Prostate gland (tissue), 2 donors: ENCODE measurements around the gene SHROOM3. TPM values are rescaled to one million over a fixed set of nuclear protein-coding genes. Genes with fewer than 3 reads are reported as not detected.

Experiments used
- DNase-seq: peaks from one replicate; pipeline ENCODE4 v3.0.0-alpha.2; 2019; ENCODE audit warnings: low spot score
- H3K27ac ChIP-seq, 2 donors: fragments of 200-600 bp; sonication (generic); 2 replicates each; pipeline ENCODE4 v1.5.1; 2017 to 2019
- H3K27me3 ChIP-seq: fragments of 200-600 bp; sonication (generic); replicated peaks from 2 replicates; pipeline ENCODE4 v1.5.1; 2019; ENCODE audit not compliant: insufficient read depth
- H3K36me3 ChIP-seq, 2 donors: fragments of 200-600 bp; sonication (generic); 1 replicate in 1 of 2; 2 replicates in 1 of 2; pipeline versions ENCODE4 v1.5.1 to v1.8.1; 2017 to 2019
- H3K4me1 ChIP-seq: fragments of 200-600 bp; sonication (generic); replicated peaks from 2 replicates; pipeline ENCODE4 v1.5.1; 2019
- H3K4me3 ChIP-seq, 2 donors: fragments of 200-600 bp; sonication (generic); 2 replicates each; pipeline ENCODE4 v1.5.1; 2017 to 2019
- H3K9me3 ChIP-seq: fragments of 200-600 bp; sonication (generic); 2 replicates; pipeline ENCODE4 v1.5.1; 2017
- CTCF ChIP-seq, 4 experiments: fragments of 200-600 bp in 2 of 4; fragments of 450-650 bp in 2 of 4; sonication (generic) in 2 of 4; IDR thresholded peaks; 1 replicate in 3 of 4; 2 replicates in 1 of 4; pipeline ENCODE4 v1.5.1; 2016 to 2019; ENCODE audit warnings: antibody characterized with exemption in 4 of 4, mild to moderate bottlenecking in 2 of 4, moderate library complexity in 2 of 4
- POLR2A ChIP-seq: fragments of 450-650 bp; IDR thresholded peaks from one replicate; pipeline ENCODE4 v1.6.1; 2016; ENCODE audit warnings: antibody characterized with exemption, mild to moderate bottlenecking
- POLR2AphosphoS5 ChIP-seq: sonication (generic); formaldehyde crosslinking; IDR thresholded peaks from one replicate; pipeline ENCODE4 v1.6.1; 2017; ENCODE audit warnings: antibody characterized with exemption
- WGBS: methylation state at CpG from one replicate; pipeline ENCODE4 v1.1.5; 2018; 5-methylcytosine and 5-hydroxymethylcytosine counted together
- intact Hi-C: fragments of 100-400 bp; cut with DNase I; formaldehyde crosslinking; loops from one replicate; pipeline ENCODE4 v1.14.2; 2022
- total RNA-seq, 2 donors: library from RNA; depleted of rRNA; stranded (reverse); fragments of >200 nt; gene quantifications; one replicate each; pipeline ENCODE4 v1.1.0, GENCODE V29; 2016

The SHROOM3 gene
- total RNA-seq, 2 donors from 2014 or later: 107 to 137 TPM

- no peaks in the 10 kb centered on the region for H3K36me3 ChIP-seq
- no peak overlapping the region for H3K4me3 ChIP-seq
- no peak overlapping the region for H3K27ac ChIP-seq
- no peaks in the 10 kb centered on the region for H3K9me3 ChIP-seq
- DNase-seq: no peak
- no peaks in the 10 kb centered on the region for H3K4me1 ChIP-seq
- no peaks in the 10 kb centered on the region for H3K27me3 ChIP-seq
- intact Hi-C loops: no loop called here
- TF ChIP-seq POLR2A (no peak), CTCF (IDR thresholded peaks at IDR 0.05) (no peak), POLR2AphosphoS5 (no peak)
- 86% methylated on average over 1 of the region's 1 CpG for WGBS
Measured at GRCh38 chr4:76790377-76790776, 355.3 kb downstream of the SHROOM3 start.

DNA sequence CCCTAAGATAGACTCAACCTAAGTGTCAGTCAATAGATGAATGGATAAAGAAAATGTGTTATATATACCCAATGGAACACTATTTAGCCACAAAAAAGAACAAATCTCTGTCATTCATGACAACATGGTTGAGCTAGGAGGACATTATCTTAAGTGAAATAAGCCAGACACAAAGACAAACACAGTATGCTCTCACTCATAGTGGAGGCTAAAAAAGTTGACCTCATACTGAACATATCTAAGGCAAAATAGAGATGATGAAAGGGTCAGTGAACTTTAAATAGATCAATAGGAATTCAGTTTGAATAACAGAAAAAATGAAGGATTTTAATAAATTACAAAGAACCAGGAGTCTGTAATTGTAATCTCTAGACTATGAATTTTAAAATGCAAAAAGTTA lies 356.4 kb downstream of the SHROOM3 start:
- TF ChIP-seq POLR2A: no peak
- TF ChIP-seq CTCF (IDR thresholded peaks at IDR 0.05): no peak
- TF ChIP-seq POLR2AphosphoS5: no peak
- no peaks in the 10 kb centered on the region for H3K36me3 ChIP-seq
- H3K4me1 ChIP-seq: no peaks in the 10 kb centered on the region
- no peak overlapping the region for H3K27ac ChIP-seq
- intact Hi-C loops: no loop called here
- DNase-seq: no peak
- H3K4me3 ChIP-seq: no peak overlapping the region
- H3K9me3 ChIP-seq: no peaks in the 10 kb centered on the region
- H3K27me3 ChIP-seq: no peaks in the 10 kb centered on the region

- DNase-seq: no peak
- intact Hi-C loops: no loop called here
- TF ChIP-seq POLR2A (no peak), POLR2AphosphoS5 (no peak), CTCF (IDR thresholded peaks at IDR 0.05) (no peak)
- no peak overlapping the region for H3K27ac ChIP-seq
- H3K4me3 ChIP-seq: no peak overlapping the region
- no peaks in the 10 kb centered on the region for H3K27me3 ChIP-seq
- H3K36me3 ChIP-seq: no peaks in the 10 kb centered on the region
- no peaks in the 10 kb centered on the region for H3K9me3 ChIP-seq
- no peaks in the 10 kb centered on the region for H3K4me1 ChIP-seq
Measured at GRCh38 chr4:76792418-76792817, 357.4 kb downstream of the SHROOM3 start.

DNA sequence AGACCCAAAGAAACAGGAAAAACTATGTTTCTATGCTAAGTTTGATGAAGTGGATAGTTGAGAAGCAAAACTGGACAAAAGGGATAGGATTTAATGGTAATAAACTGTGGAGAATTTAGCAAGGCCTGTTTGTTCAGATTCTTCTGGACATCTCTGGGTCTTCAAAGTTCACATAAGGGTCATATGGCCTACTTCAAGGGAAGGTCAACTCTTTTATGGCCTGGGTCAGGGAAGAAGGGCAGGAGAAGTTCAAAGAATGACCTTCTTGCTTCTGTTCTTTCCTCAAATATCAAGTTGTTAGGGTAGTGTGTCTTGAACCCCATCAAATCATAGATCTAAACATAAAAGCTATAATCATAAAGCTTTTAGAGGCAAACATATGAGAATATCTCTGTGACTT lies 360.2 kb downstream of the SHROOM3 start:
- Histone ChIP-seq H3K27ac (no peak overlapping the region), H3K36me3 (no peaks in the 10 kb centered on the region), H3K4me1 (no peaks in the 10 kb centered on the region), H3K9me3 (no peaks in the 10 kb centered on the region), H3K4me3 (no peak overlapping the region), H3K27me3 (no peaks in the 10 kb centered on the region)
- no peak for TF ChIP-seq POLR2AphosphoS5
- no peak for TF ChIP-seq POLR2A
- TF ChIP-seq CTCF (IDR thresholded peaks at IDR 0.05): no peak
- intact Hi-C loops: no loop called here
- DNase-seq: no peak

DNA sequence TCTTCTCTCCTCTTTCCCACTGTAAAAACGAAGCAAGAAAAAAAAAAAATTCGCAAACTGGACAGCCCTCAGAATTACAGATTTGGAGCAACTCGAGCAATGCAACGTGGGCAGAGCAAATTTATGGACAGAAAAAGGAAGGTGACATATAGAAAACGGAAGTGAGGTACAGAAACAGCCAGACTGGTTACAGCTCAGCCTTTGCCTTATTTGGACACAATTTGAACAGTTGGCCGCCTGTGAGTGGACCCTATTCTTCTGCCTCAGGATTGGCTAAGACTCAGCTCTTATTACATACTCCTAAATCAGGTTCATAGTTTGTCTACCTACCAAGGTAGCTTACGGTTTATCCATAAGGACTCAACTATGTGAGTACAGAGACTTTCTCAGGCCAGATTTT lies 364.1 kb downstream of the SHROOM3 start:
- H3K27ac ChIP-seq: no peak overlapping the region
- H3K36me3 ChIP-seq: no peaks in the 10 kb centered on the region
- intact Hi-C loops: no loop called here
- no peak overlapping the region for H3K4me3 ChIP-seq
- no peaks in the 10 kb centered on the region for H3K4me1 ChIP-seq
- H3K9me3 ChIP-seq: no peaks in the 10 kb centered on the region
- no peaks in the 10 kb centered on the region for H3K27me3 ChIP-seq
- DNase-seq: no peak
- TF ChIP-seq POLR2AphosphoS5 (no peak), CTCF (IDR thresholded peaks at IDR 0.05) (no peak), POLR2A (no peak)
- WGBS: 63% methylated on average over 7 of the region's 7 CpGs
